ENCODE measurements around the gene EML4. TPM values are rescaled to one million over a fixed set of nuclear protein-coding genes. Genes with fewer than 3 reads are reported as not detected.

Gene EML4
- total and polyA plus RNA-seq, 2 of the 13 experiments (the other 11 are each of a cell fraction or from before 2014, with no cell fraction given), result 243 to 476 TPM

DNA sequence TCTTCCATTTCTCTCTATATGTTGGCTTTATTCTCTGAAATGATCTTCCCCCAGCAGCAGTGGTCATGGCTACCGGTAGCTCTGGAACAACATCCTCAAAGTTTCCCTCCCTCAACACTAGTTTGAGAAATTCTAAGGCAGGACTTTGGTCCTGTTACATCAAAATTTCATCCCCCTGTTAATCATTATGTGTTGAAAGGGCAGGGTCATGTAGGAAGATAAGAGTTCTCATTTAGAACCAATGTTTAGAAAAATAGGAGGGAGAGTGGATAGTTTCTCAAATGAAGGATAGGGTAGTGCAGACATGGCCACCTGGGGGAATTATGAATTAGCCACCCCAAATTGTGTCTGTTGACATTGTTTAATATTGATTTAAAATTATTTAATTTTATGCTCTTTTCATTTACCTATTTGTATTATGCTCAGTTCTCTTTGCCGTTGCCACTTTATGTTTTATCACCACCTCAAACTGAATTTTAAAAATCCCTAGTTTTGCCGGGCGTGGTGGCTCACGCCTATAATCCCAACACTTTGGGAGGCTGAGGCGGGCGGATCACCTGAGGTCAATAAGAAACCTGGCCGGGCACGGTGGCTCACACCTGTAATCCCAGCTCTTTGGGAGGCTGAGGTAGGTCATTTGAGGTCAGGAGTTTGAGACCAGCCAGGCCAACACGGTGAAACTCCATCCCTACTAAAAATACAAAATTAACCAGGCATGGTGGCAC is 22.3 kb downstream of the EML4 start (continued):
- TF ChIP-seq, protein P1, sequence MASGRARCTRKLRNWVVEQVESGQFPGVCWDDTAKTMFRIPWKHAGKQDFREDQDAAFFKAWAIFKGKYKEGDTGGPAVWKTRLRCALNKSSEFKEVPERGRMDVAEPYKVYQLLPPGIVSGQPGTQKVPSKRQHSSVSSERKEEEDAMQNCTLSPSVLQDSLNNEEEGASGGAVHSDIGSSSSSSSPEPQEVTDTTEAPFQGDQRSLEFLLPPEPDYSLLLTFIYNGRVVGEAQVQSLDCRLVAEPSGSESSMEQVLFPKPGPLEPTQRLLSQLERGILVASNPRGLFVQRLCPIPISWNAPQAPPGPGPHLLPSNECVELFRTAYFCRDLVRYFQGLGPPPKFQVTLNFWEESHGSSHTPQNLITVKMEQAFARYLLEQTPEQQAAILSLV (CRISPR knock-in tag; IDR thresholded peaks at IDR 0.05; ENCODE audit: borderline replicate concordance), result no peak
- TF ChIP-seq AGO2 (optimal IDR thresholded peaks at IDR 0.05; ENCODE audit: low read depth, low read length) (no peak), ZNF598 (CRISPR knock-in tag; IDR thresholded peaks at IDR 0.05; ENCODE audit: borderline replicate concordance) (no peak), ZNF7 (CRISPR knock-in tag; IDR thresholded peaks at IDR 0.05) (no peak), CEBPB (IDR thresholded peaks at IDR 0.05; ENCODE audit: borderline replicate concordance, low read depth, low read length) (peak; percentile 84), BHLHE40 (IDR thresholded peaks at IDR 0.05; ENCODE audit: low read length) (no peak), ZNF44 (CRISPR knock-in tag; IDR thresholded peaks at IDR 0.05) (no peak), RXRB (CRISPR knock-in tag; IDR thresholded peaks at IDR 0.05; ENCODE audit: borderline replicate concordance) (peak; percentile 92; the same call in 1 of the 2 replicates), ZNF570 (CRISPR knock-in tag; IDR thresholded peaks at IDR 0.05; ENCODE audit: borderline replicate concordance) (no peak), HOXD1 (CRISPR knock-in tag; IDR thresholded peaks at IDR 0.05) (no peak), GFI1 (CRISPR knock-in tag; IDR thresholded peaks at IDR 0.05; ENCODE audit: borderline replicate concordance) (no peak), MIER2 (CRISPR knock-in tag; IDR thresholded peaks at IDR 0.05) (0 out of 2 replicates have a peak, but pooled peaks have one; percentile 60), ZNF629 (CRISPR knock-in tag; conservative IDR thresholded peaks at IDR 0.05) (no peak)
- TF ChIP-seq, protein P2, sequence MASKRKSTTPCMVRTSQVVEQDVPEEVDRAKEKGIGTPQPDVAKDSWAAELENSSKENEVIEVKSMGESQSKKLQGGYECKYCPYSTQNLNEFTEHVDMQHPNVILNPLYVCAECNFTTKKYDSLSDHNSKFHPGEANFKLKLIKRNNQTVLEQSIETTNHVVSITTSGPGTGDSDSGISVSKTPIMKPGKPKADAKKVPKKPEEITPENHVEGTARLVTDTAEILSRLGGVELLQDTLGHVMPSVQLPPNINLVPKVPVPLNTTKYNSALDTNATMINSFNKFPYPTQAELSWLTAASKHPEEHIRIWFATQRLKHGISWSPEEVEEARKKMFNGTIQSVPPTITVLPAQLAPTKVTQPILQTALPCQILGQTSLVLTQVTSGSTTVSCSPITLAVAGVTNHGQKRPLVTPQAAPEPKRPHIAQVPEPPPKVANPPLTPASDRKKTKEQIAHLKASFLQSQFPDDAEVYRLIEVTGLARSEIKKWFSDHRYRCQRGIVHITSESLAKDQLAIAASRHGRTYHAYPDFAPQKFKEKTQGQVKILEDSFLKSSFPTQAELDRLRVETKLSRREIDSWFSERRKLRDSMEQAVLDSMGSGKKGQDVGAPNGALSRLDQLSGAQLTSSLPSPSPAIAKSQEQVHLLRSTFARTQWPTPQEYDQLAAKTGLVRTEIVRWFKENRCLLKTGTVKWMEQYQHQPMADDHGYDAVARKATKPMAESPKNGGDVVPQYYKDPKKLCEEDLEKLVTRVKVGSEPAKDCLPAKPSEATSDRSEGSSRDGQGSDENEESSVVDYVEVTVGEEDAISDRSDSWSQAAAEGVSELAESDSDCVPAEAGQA (IDR thresholded peaks at IDR 0.05; ENCODE audit: low read depth), result no peak
- TF ChIP-seq, protein P2 (CRISPR knock-in tag; IDR thresholded peaks at IDR 0.05; ENCODE audit: borderline replicate concordance), result no peak; the same call in 1 of the 2 replicates
- TF ChIP-seq, protein P3, sequence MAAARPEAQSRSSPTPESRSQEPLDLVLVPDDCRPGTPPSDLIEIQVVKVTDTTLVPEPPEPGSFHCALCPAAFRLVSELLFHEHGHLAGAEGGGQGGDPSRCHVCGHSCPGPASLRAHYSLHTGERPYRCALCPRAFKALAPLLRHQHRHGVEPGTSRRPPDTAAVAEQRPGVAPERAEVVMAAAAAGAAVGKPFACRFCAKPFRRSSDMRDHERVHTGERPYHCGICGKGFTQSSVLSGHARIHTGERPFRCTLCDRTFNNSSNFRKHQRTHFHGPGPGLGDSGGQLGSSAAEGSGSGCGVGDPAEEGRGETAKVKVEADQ (CRISPR knock-in tag; IDR thresholded peaks at IDR 0.05; ENCODE audit: borderline replicate concordance), result no peak
- TF ChIP-seq, protein P4, sequence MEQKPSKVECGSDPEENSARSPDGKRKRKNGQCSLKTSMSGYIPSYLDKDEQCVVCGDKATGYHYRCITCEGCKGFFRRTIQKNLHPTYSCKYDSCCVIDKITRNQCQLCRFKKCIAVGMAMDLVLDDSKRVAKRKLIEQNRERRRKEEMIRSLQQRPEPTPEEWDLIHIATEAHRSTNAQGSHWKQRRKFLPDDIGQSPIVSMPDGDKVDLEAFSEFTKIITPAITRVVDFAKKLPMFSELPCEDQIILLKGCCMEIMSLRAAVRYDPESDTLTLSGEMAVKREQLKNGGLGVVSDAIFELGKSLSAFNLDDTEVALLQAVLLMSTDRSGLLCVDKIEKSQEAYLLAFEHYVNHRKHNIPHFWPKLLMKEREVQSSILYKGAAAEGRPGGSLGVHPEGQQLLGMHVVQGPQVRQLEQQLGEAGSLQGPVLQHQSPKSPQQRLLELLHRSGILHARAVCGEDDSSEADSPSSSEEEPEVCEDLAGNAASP (CRISPR knock-in tag; IDR thresholded peaks at IDR 0.05; ENCODE audit: borderline replicate concordance), result peak; percentile 82; the same call in 1 of the 2 replicates
- TF ChIP-seq, protein P5, sequence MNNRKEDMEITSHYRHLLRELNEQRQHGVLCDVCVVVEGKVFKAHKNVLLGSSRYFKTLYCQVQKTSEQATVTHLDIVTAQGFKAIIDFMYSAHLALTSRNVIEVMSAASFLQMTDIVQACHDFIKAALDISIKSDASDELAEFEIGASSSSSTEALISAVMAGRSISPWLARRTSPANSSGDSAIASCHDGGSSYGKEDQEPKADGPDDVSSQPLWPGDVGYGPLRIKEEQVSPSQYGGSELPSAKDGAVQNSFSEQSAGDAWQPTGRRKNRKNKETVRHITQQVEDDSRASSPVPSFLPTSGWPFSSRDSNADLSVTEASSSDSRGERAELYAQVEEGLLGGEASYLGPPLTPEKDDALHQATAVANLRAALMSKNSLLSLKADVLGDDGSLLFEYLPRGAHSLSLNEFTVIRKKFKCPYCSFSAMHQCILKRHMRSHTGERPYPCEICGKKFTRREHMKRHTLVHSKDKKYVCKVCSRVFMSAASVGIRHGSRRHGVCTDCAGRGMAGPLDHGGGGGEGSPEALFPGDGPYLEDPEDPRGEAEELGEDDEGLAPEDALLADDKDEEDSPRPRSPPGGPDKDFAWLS (CRISPR knock-in tag; IDR thresholded peaks at IDR 0.05; ENCODE audit: borderline replicate concordance), result no peak

Data from HepG2 (cell line).